ENCODE results near the gene EPB41L4A.

- TF ChIP-seq CTCF (IDR thresholded peaks at IDR 0.05; ENCODE audit: poor library complexity) (no peak), EZH2phosphoT487 (IDR thresholded peaks at IDR 0.05; ENCODE audit: low read depth, severe bottlenecking, unreplicated experiment) (no peak)
Observed at GRCh38 chr5:112205846-112206245, 213.2 kb downstream of the EPB41L4A start.
